ENCODE results near the gene CPEB3.

GRCh38 chr10:92121686-92122492 lies 169.0 kb downstream of the CPEB3 start:
- TF ChIP-seq EZH2 (IDR thresholded peaks at IDR 0.05) (no peak), CTCF (IDR thresholded peaks at IDR 0.05) (no peak)

Measured in neural progenitor cell (in vitro differentiated cells).